GM23248 (cell line): ENCODE measurements around the gene LLGL1. TPM values are rescaled to one million over a fixed set of nuclear protein-coding genes. Genes with fewer than 3 reads are reported as not detected.

Experiments
- DNase-seq: peaks from one replicate; pipeline ENCODE4 v3.0.0-alpha.2; 2015
- H2AFZ ChIP-seq: fragments of 200-600 bp; sonication (generic); 2 replicates; pipeline ENCODE4 v1.6.1; 2016; ENCODE audit warnings: antibody characterized with exemption
- H3F3A ChIP-seq: fragments of 200-600 bp; sonication (generic); 2 replicates; pipeline ENCODE4 v1.6.1; 2016; ENCODE audit warnings: mild to moderate bottlenecking, antibody characterized with exemption, mixed run types; ENCODE audit not compliant: insufficient read depth
- H3K27ac ChIP-seq: fragments of 200-600 bp; sonication (generic); 2 replicates; pipeline ENCODE4 v1.5.1; 2016; ENCODE audit warnings: mild to moderate bottlenecking
- H3K27me3 ChIP-seq: fragments of 200-600 bp; sonication (generic); replicated peaks from 2 replicates; pipeline ENCODE4 v1.6.1; 2016; ENCODE audit warnings: mild to moderate bottlenecking; ENCODE audit not compliant: insufficient read depth
- H3K36me3 ChIP-seq: fragments of 200-600 bp; sonication (generic); 2 replicates; pipeline ENCODE4 v1.6.1; 2016; ENCODE audit warnings: low read depth, mild to moderate bottlenecking
- H3K4me1 ChIP-seq: fragments of 200-600 bp; sonication (generic); 2 replicates; pipeline ENCODE4 v1.6.1; 2016; ENCODE audit warnings: mild to moderate bottlenecking; ENCODE audit not compliant: insufficient read depth
- H3K4me2 ChIP-seq: fragments of 200-600 bp; sonication (generic); one replicate; pipeline ENCODE4 v1.6.1; 2016; ENCODE audit warnings: mild to moderate bottlenecking; ENCODE audit not compliant: unreplicated experiment
- H3K4me3 ChIP-seq: fragments of 200-600 bp; sonication (generic); 2 replicates; pipeline ENCODE4 v1.5.1; 2016; ENCODE audit warnings: mild to moderate bottlenecking
- H3K79me2 ChIP-seq: fragments of 200-600 bp; sonication (generic); 2 replicates; pipeline ENCODE4 v1.6.1; 2016; ENCODE audit warnings: mild to moderate bottlenecking; ENCODE audit not compliant: insufficient read depth
- H3K9ac ChIP-seq: fragments of 200-600 bp; sonication (generic); 2 replicates; pipeline ENCODE4 v1.6.1; 2016; ENCODE audit warnings: mild to moderate bottlenecking
- H3K9me2 ChIP-seq: fragments of 200-600 bp; sonication (generic); 2 replicates; pipeline ENCODE4 v1.6.1; 2016; ENCODE audit warnings: mixed run types, mild to moderate bottlenecking, moderate library complexity; ENCODE audit not compliant: insufficient read depth
- H3K9me3 ChIP-seq: fragments of 200-600 bp; sonication (generic); one replicate; pipeline ENCODE4 v1.6.1; 2017; ENCODE audit warnings: low read depth
- H4K20me1 ChIP-seq: fragments of 200-600 bp; sonication (generic); 2 replicates; pipeline ENCODE4 v1.6.0; 2016; ENCODE audit not compliant: insufficient read depth
- EZH2 ChIP-seq: fragments of 200-600 bp; sonication (generic); IDR thresholded peaks from 2 replicates; pipeline ENCODE4 v1.6.1; 2018; ENCODE audit warnings: antibody characterized with exemption, mild to moderate bottlenecking; ENCODE audit not compliant: insufficient read depth, poor library complexity, severe bottlenecking
- EZH2phosphoT487 ChIP-seq: fragments of 200-600 bp; sonication (generic); IDR thresholded peaks from 2 replicates; pipeline ENCODE4 v1.6.1; 2018; ENCODE audit warnings: antibody characterized with exemption, moderate library complexity, mild to moderate bottlenecking, low read depth; ENCODE audit not compliant: insufficient read depth
- WGBS, 2 experiments: methylation state at CpG; one replicate each; pipeline ENCODE4 v1.1.6; 2015 to 2017; ENCODE audit warnings: low lambda C conversion rate in 2 of 2, low coverage in 1 of 2; ENCODE audit errors: missing lambda C conversion rate in 2 of 2; 5-methylcytosine and 5-hydroxymethylcytosine counted together
- in situ Hi-C: fragments of 300-500 bp; cut with MboI; formaldehyde crosslinking; loops from 2 replicates; pipeline ENCODE4 v1.15.0; 2020
- polyA plus RNA-seq: library from polyadenylated mRNA; unstranded; fragments of >200 nt; fragmentation: Nextera tagmentation; extraction: Ambion mirVana; gene quantifications from 2 replicates; pipeline ENCODE4 v1.2.1, GENCODE V29; 2016
- total RNA-seq: library from RNA; depleted of rRNA; stranded (reverse); fragments of >200 nt; shearing (Covaris generic); gene quantifications from 2 replicates; pipeline ENCODE4 v1.2.3, GENCODE V29; 2014

LLGL1 gene
- total and polyA plus RNA-seq, 2 experiments from 2014 or later = 3.5 to 40.3 TPM

DNA sequence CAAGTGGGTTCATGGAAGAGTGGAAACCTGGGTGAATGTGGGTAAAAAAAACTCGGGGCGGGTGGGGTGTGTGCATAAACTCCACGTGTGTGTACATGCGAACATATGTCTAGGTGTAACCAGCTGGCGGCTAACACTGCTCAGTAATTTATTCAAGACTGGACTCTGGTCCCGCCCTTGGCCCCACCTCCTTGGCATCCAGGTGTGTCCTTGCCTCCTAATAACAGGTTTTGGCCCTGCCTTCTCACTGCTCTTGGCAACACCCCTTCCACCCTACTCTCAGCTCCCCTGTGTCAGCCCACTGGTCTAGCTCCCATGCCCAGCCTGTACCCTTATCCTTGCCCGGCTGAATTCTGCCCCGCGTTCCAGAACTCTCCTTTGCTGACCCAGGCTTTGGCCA lies 24.8 kb downstream of the LLGL1 start:
- in situ Hi-C loops = no loop called here
- Histone ChIP-seq H3K36me3 (peaks cover 43% of the 10 kb centered on the region), H3K4me1 (no peaks in the 10 kb centered on the region), H3F3A (peaks cover 6% of the 10 kb centered on the region; the same call in 1 of the 2 replicates), H3K4me2 (no peak overlapping the region), H3K9ac (no peak overlapping the region), H3K27me3 (no peaks in the 10 kb centered on the region), H3K4me3 (no peak overlapping the region), H4K20me1 (no peaks in the 10 kb centered on the region), H3K9me2 (no peaks in the 10 kb centered on the region), H2AFZ (no peak overlapping the region), H3K79me2 (peaks cover 17% of the 10 kb centered on the region), H3K27ac (no peak overlapping the region), H3K9me3 (no peaks in the 10 kb centered on the region)
- TF ChIP-seq EZH2phosphoT487 (no peak), EZH2 (no peak)
- WGBS, 2 experiments = 81 to 91% methylated on average over 9 of the region's 9 CpGs
- no peak for DNase-seq

DNA sequence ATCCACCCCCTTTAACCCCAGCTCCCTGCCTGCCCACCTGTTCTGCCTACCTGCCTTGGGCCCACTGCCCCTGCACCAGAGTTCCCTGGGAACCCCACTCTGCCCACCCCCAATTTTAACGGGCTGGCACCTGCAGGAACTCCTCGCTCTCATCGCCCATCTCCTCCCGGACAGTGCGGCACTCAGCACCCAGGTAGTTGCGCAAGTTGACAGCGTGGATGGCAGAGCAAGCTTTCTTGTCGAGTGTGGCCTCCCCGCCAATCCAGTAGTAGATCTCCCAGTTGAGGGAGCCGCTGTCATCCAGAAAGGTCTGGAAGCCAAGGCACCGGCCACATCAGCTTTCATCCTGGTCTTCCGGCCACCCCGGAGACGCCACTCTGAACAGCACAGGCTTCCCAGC lies 25.3 kb downstream of the LLGL1 start:
- 88% methylated on average over 14 of the region's 14 CpGs for WGBS, 2 experiments
- TF ChIP-seq EZH2phosphoT487 (no peak), EZH2 (no peak)
- Histone ChIP-seq H4K20me1 (no peaks in the 10 kb centered on the region), H3K79me2 (peaks cover 21% of the 10 kb centered on the region), H3K4me2 (no peak overlapping the region), H3K9me3 (no peaks in the 10 kb centered on the region), H3F3A (peaks cover 6% of the 10 kb centered on the region; the same call in 1 of the 2 replicates), H3K4me1 (no peaks in the 10 kb centered on the region), H3K9ac (no peak overlapping the region), H2AFZ (no peak overlapping the region), H3K9me2 (no peaks in the 10 kb centered on the region), H3K27ac (no peak overlapping the region), H3K36me3 (peaks cover 44% of the 10 kb centered on the region), H3K27me3 (no peaks in the 10 kb centered on the region), H3K4me3 (no peak overlapping the region)
- no peak for DNase-seq
- in situ Hi-C loops = no loop called here

DNA sequence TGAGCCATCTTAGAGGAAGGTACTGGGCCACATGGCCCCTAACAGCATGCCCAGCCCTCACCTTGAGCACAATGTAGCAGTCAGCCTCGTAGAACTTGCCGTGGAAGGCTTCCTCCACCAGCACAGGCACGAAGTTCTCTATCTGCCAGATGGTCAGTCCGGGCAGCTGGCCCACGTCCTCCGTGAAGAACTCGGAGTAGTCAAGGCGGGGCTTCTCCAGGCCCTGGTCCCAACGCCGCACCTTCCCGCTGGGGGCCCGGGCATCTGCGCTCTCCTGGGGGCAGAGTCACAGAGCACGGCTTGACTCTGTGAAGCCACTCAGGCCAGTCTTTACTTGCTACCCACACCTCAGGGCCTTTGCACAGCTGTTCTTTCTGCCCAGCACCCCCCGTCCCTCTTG lies 25.8 kb downstream of the LLGL1 start:
- peaks cover 6% of the 10 kb centered on the region; the same call in 1 of the 2 replicates for H3F3A ChIP-seq
- TF ChIP-seq EZH2phosphoT487 (no peak), EZH2 (no peak)
- WGBS, 2 experiments = 80 to 84% methylated on average over 15 of the region's 15 CpGs
- no peaks in the 10 kb centered on the region for H3K9me3 ChIP-seq
- no peak overlapping the region for H3K4me3 ChIP-seq
- no peak for DNase-seq
- H3K9ac ChIP-seq = no peak overlapping the region
- no peak overlapping the region for H3K27ac ChIP-seq
- no peaks in the 10 kb centered on the region for H3K9me2 ChIP-seq
- H3K79me2 ChIP-seq = peaks cover 26% of the 10 kb centered on the region
- H3K4me2 ChIP-seq = no peak overlapping the region
- peaks cover 44% of the 10 kb centered on the region for H3K36me3 ChIP-seq
- no peaks in the 10 kb centered on the region for H3K27me3 ChIP-seq
- no peaks in the 10 kb centered on the region for H4K20me1 ChIP-seq
- in situ Hi-C loops = no loop called here
- no peak overlapping the region for H2AFZ ChIP-seq
- no peaks in the 10 kb centered on the region for H3K4me1 ChIP-seq

DNA sequence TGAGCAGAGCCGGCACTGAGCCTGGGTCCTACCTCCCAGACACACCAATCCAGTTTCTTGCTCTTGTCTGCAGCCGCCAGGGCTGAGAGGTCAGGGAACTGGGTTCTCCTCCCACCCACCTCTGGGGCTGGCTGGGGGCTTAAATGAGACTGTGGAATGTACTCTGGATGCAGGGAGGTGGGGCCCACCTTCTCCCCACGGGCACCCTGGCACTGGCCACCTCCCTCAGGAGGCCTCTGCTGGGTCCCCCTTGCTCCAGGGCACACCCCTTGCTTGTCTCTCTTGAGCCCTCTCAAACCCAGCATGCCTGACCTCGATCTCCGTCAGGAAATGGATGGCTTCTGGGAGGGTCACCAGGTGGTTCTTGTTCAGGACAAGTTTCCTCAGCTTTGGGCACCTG lies 26.7 kb downstream of the LLGL1 start:
- 62 to 72% methylated on average over 4 to 5 of the region's 5 CpGs for WGBS, 2 experiments
- peaks cover 44% of the 10 kb centered on the region for H3K36me3 ChIP-seq
- TF ChIP-seq EZH2phosphoT487 (no peak), EZH2 (no peak)
- H3K9ac ChIP-seq = no peak overlapping the region
- H3F3A ChIP-seq = peaks cover 6% of the 10 kb centered on the region; the same call in 1 of the 2 replicates
- H3K4me1 ChIP-seq = peaks cover 4% of the 10 kb centered on the region; the same call in 1 of the 2 replicates
- H2AFZ ChIP-seq = no peak overlapping the region
- H3K27me3 ChIP-seq = no peaks in the 10 kb centered on the region
- H3K4me2 ChIP-seq = no peak overlapping the region
- no peaks in the 10 kb centered on the region for H3K9me2 ChIP-seq
- peaks cover 36% of the 10 kb centered on the region for H3K79me2 ChIP-seq
- H4K20me1 ChIP-seq = no peaks in the 10 kb centered on the region
- in situ Hi-C loops = no loop called here
- no peak overlapping the region for H3K4me3 ChIP-seq
- no peaks in the 10 kb centered on the region for H3K9me3 ChIP-seq
- no peak overlapping the region for H3K27ac ChIP-seq
- DNase-seq = no peak
